Mesendoderm (in vitro differentiated cells): ENCODE measurements around the gene EPHA3.

ENCODE experiments used
- DNase-seq: peaks from one replicate; pipeline ENCODE4 v3.0.0; 2013
- H2AK5ac ChIP-seq: 2 replicates; pipeline ENCODE4 v1.6.1; 2013; ENCODE audit warnings: low read length, inconsistent platforms
- H2BK120ac ChIP-seq: 2 replicates; pipeline ENCODE4 v1.6.1; 2013; ENCODE audit warnings: low read depth, mild to moderate bottlenecking, low read length, moderate library complexity, mixed read lengths
- H2BK15ac ChIP-seq: replicated peaks from 2 replicates; pipeline ENCODE4 v1.6.1; 2013; ENCODE audit warnings: low read depth, mild to moderate bottlenecking, moderate library complexity
- H2BK5ac ChIP-seq: 2 replicates; pipeline ENCODE4 v1.6.1; 2013; ENCODE audit warnings: low read length, inconsistent platforms
- H3K18ac ChIP-seq: 2 replicates; pipeline ENCODE4 v1.6.1; 2013; ENCODE audit warnings: mild to moderate bottlenecking, low read length, mixed read lengths
- H3K23ac ChIP-seq: one replicate; pipeline ENCODE4 v1.6.1; 2013; ENCODE audit warnings: low read length
- H3K27ac ChIP-seq: 2 replicates; pipeline ENCODE4 v1.5.1; 2013; ENCODE audit warnings: low read depth, mild to moderate bottlenecking, inconsistent platforms, low read length, moderate library complexity
- H3K27me3 ChIP-seq: 2 replicates; pipeline ENCODE4 v1.6.1; 2013; ENCODE audit warnings: low read length, control low read depth, mild to moderate bottlenecking, inconsistent platforms; ENCODE audit not compliant: insufficient read depth, poor library complexity
- H3K36me3 ChIP-seq: 2 replicates; pipeline ENCODE4 v1.6.1; 2013; ENCODE audit warnings: low read length, inconsistent platforms; ENCODE audit not compliant: control insufficient read depth, insufficient read depth
- H3K4ac ChIP-seq: one replicate; pipeline ENCODE4 v1.6.1; 2013; ENCODE audit warnings: low read depth, mild to moderate bottlenecking, low read length, moderate library complexity
- H3K4me1 ChIP-seq: 2 replicates; pipeline ENCODE4 v1.6.1; 2013; ENCODE audit warnings: low read depth, low read length, inconsistent platforms; ENCODE audit not compliant: control insufficient read depth
- H3K4me2 ChIP-seq: 2 replicates; pipeline ENCODE4 v1.6.1; 2013; ENCODE audit warnings: low read length
- H3K4me3 ChIP-seq: 2 replicates; pipeline ENCODE4 v1.5.1; 2013; ENCODE audit warnings: mild to moderate bottlenecking, low read length
- H3K56ac ChIP-seq: one replicate; pipeline ENCODE4 v1.6.1; 2013; ENCODE audit warnings: low read length
- H3K79me1 ChIP-seq: 2 replicates; pipeline ENCODE4 v1.6.1; 2013; ENCODE audit warnings: low read length, inconsistent platforms
- H3K79me2 ChIP-seq: 2 replicates; pipeline ENCODE4 v1.6.1; 2013; ENCODE audit warnings: mild to moderate bottlenecking, low read length; ENCODE audit not compliant: control insufficient read depth, insufficient read depth
- H3K9ac ChIP-seq: 2 replicates; pipeline ENCODE4 v1.6.1; 2013; ENCODE audit warnings: low read length, inconsistent platforms
- H4K5ac ChIP-seq: one replicate; pipeline ENCODE4 v1.6.1; 2013; ENCODE audit warnings: low read length
- H4K8ac ChIP-seq: one replicate; pipeline ENCODE4 v1.6.1; 2013; ENCODE audit warnings: low read depth, mild to moderate bottlenecking, control low read depth, low read length, moderate library complexity
- WGBS: extraction: QIAGEN DNeasy Blood & Tissue Kit; methylation state at CpG from one replicate; pipeline ENCODE4 v1.1.7; 2013; ENCODE audit warnings: low lambda C conversion rate, missing lambda C conversion rate; ENCODE audit not compliant: insufficient coverage; ENCODE audit errors: extremely low coverage; 5-methylcytosine and 5-hydroxymethylcytosine counted together

Gene EPHA3

DNA sequence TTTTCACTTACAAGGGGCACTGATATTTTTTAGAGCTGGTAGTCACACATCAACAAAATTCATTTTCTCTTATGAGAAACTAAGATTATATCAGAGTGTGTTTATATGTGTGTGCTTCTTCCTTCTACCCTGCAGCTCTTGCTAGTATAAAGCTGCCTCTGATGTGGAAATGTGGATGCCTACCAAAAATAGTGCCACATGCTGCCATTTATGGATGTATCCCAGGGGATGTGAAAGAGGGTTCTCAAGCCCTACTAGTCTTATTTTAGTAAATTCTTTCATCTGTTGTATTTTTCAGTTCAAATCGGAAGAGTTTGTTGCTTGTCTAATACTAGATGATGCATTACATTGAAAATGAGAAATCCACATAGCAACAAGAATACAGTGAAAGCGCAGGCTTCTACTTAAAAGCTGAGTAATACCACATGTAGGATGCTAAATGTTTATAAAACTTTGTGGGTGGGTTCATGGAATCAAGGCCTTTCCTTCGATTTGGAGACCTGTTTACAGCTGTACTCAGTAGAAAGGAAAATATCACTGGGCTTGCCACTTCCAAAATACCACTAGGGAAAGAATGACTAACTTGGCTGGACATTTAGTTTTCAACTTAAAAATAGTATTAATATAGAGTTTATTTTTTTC is 399.2 kb downstream of the EPHA3 start:
- H3K18ac ChIP-seq = no peak overlapping the region
- no peaks in the 10 kb centered on the region for H3K4me1 ChIP-seq
- no peak overlapping the region for H2BK15ac ChIP-seq
- no peak overlapping the region for H3K4ac ChIP-seq
- no peak overlapping the region for H4K5ac ChIP-seq
- H3K23ac ChIP-seq = no peak overlapping the region
- H3K79me2 ChIP-seq = no peaks in the 10 kb centered on the region
- H3K9ac ChIP-seq = no peak overlapping the region
- H2AK5ac ChIP-seq = no peak overlapping the region
- no peak overlapping the region for H2BK5ac ChIP-seq
- no peak overlapping the region for H4K8ac ChIP-seq
- no peak overlapping the region for H3K4me3 ChIP-seq
- no CpG with 5 or more reads among the region's 3 CpGs for WGBS
- H3K27ac ChIP-seq = no peak overlapping the region
- H3K79me1 ChIP-seq = no peaks in the 10 kb centered on the region
- DNase-seq = no peak
- no peak overlapping the region for H3K4me2 ChIP-seq
- H3K56ac ChIP-seq = no peak overlapping the region
- no peaks in the 10 kb centered on the region for H3K27me3 ChIP-seq
- no peak overlapping the region for H2BK120ac ChIP-seq
- no peaks in the 10 kb centered on the region for H3K36me3 ChIP-seq

DNA sequence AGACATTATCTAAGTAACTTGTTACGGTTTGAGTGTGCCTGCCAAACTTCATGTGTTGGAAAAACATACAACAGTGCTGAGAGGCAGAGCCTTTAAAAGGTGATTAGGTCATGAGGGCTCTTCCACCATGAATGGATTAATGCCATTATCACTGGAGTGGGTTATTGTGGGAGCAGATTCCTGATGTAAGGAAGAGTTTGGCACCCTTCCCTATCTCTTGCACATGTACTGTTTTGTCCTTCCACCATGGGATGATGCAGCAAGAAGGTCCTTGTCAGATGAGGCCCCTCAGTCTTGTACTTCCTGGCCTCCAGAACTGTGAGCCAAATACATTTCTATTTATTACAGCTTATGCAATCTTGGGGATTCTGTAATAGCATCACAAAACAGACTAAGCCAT is 413.9 kb downstream of the EPHA3 start:
- Histone ChIP-seq H4K5ac (no peak overlapping the region), H3K56ac (no peak overlapping the region), H3K4me3 (no peak overlapping the region), H2AK5ac (no peak overlapping the region), H3K27ac (no peak overlapping the region), H3K79me2 (no peaks in the 10 kb centered on the region), H3K36me3 (no peaks in the 10 kb centered on the region), H3K4me1 (peaks cover 2% of the 10 kb centered on the region), H3K9ac (no peak overlapping the region), H3K4me2 (no peak overlapping the region), H3K4ac (no peak overlapping the region), H3K23ac (no peak overlapping the region), H2BK15ac (no peak overlapping the region), H3K18ac (no peak overlapping the region), H3K27me3 (no peaks in the 10 kb centered on the region), H3K79me1 (no peaks in the 10 kb centered on the region), H4K8ac (no peak overlapping the region), H2BK120ac (no peak overlapping the region), H2BK5ac (no peak overlapping the region)
- WGBS = no CpG with 5 or more reads among the region's 1 CpG
- DNase-seq = no peak

DNA sequence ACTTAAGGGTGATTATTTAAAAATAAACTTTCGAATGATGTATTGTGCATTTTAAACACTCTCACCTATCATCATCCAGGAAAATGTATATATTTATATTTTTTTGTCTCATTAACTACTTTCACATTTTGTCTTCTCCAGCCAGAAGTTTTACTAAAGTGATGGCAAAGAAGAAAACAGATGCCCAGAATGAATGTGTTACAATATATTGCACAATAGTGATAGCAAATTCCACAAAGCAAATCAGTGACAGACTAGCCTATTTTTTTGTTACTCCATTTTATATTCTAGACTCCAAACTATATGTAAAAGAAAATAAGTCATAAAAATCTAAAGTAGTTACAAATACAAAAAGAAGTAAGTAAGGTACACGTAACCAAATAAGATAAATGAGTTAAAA is 414.7 kb downstream of the EPHA3 start:
- Histone ChIP-seq H3K56ac (no peak overlapping the region), H3K4me2 (no peak overlapping the region)
- DNase-seq = no peak

DNA sequence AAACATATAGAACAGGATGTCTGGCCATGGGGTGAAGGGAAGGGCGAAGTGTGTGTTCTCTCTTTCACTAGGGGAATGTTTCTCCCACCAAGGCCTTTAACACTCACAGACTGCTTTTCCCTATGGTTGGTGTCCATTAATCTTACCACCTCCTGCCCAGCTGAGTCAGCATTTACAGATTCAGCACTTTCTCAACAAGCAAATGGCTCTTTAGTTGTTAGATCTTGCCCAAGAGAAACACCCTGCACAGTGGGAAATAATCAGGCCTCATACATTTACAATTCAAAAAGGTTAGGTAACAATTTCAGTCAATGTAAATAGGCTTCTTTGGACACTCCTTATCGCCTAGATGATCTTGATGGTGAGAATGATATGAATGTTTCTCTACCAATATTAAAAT is 418.2 kb downstream of the EPHA3 start:
- Histone ChIP-seq H3K4me1 (peaks cover 2% of the 10 kb centered on the region), H3K9ac (no peak overlapping the region), H3K36me3 (no peaks in the 10 kb centered on the region), H3K79me2 (no peaks in the 10 kb centered on the region), H2BK120ac (no peak overlapping the region), H3K79me1 (no peaks in the 10 kb centered on the region), H3K4ac (no peak overlapping the region), H3K18ac (no peak overlapping the region), H3K27me3 (no peaks in the 10 kb centered on the region), H3K4me3 (no peak overlapping the region), H4K8ac (no peak overlapping the region), H3K56ac (peak overlapping the region; percentile 38), H2BK5ac (no peak overlapping the region), H4K5ac (no peak overlapping the region), H3K27ac (no peak overlapping the region), H2BK15ac (no peak overlapping the region), H3K4me2 (no peak overlapping the region), H2AK5ac (no peak overlapping the region), H3K23ac (no peak overlapping the region)
- WGBS = no CpG with 5 or more reads among the region's 2 CpGs
- peak; percentile 12 for DNase-seq

More for the DNA sequence above, 414.7 kb downstream of the EPHA3 start:
- Histone ChIP-seq H3K9ac (no peak overlapping the region), H3K36me3 (no peaks in the 10 kb centered on the region), H3K18ac (no peak overlapping the region), H4K8ac (no peak overlapping the region), H2BK15ac (no peak overlapping the region), H2BK5ac (no peak overlapping the region), H3K4me1 (peaks cover 2% of the 10 kb centered on the region), H2BK120ac (no peak overlapping the region), H4K5ac (no peak overlapping the region), H2AK5ac (no peak overlapping the region), H3K23ac (no peak overlapping the region), H3K79me1 (no peaks in the 10 kb centered on the region), H3K27ac (no peak overlapping the region), H3K27me3 (no peaks in the 10 kb centered on the region), H3K4me3 (no peak overlapping the region), H3K79me2 (no peaks in the 10 kb centered on the region), H3K4ac (no peak overlapping the region)
- WGBS = no CpG with 5 or more reads among the region's 2 CpGs

DNA sequence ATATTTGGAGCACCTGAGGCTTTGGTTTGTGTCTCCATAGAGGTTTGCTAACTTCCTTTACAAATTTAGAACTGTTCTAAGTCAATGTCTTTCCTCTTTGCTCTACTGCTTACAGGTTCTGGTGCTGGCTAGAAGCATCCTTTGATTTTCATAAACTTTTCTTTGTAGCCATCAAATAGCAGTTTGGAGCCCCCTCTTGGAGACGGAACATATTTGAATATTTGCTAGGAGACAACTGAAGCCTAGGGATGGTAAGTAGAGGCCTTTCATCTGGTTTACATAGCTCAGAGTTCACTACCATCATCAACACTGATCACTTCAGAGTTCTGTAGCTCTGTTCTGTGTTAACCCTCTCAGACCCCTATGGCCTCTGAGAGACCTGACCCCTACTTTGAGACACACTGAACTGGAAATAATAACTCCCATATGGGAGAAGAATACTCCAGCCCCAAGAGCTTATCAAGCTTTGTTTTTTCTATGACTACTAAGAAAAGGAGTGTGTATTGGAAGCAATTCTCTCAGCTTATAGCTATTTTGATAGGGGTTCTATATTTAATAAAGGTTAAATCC is 420.4 kb downstream of the EPHA3 start:
- no CpG with 5 or more reads among the region's 1 CpG for WGBS
- H3K27ac ChIP-seq = no peak overlapping the region

More for the DNA sequence above, 420.4 kb downstream of the EPHA3 start:
- Histone ChIP-seq H3K4me3 (no peak overlapping the region), H3K4me1 (peaks cover 2% of the 10 kb centered on the region), H4K8ac (no peak overlapping the region), H2AK5ac (no peak overlapping the region), H3K79me2 (no peaks in the 10 kb centered on the region), H3K18ac (no peak overlapping the region), H3K4me2 (no peak overlapping the region), H3K9ac (no peak overlapping the region), H3K4ac (no peak overlapping the region), H3K36me3 (no peaks in the 10 kb centered on the region), H3K56ac (no peak overlapping the region), H3K79me1 (no peaks in the 10 kb centered on the region), H3K23ac (no peak overlapping the region), H2BK15ac (no peak overlapping the region), H2BK5ac (no peak overlapping the region), H3K27me3 (no peaks in the 10 kb centered on the region), H2BK120ac (no peak overlapping the region), H4K5ac (no peak overlapping the region)
- DNase-seq = peak; percentile 23
